CD4-positive, alpha-beta T cell treated with Interleukin-21 for 1 hour (primary cell): ENCODE data around the gene SLC35G6.
A peak's percentile ranks its signal among the peaks of the same experiment; 100 is the strongest.

Experiments
- DNase-seq: peaks from one replicate; pipeline ENCODE4 v3.0.0-alpha.2; 2020

SLC35G6 gene

DNA sequence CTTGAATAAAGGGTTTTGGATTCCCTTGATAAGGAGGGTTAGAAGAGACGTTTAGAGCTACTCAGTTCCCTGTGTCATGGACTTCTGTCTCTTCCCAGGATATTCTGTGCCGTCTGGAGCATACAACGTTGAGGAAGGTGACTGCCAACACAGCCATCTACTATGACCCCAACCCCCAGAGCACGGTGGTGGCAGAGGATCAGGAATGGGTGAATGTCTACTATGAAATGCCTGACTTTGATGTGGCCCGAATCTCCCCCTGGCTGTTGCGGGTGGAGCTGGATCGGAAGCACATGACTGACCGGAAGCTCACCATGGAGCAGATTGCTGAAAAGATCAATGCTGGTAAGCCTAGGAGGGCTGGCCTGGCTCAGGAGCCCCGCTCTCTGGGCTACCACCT, 27.6 kb downstream of the SLC35G6 start:
- no peak for DNase-seq

DNA sequence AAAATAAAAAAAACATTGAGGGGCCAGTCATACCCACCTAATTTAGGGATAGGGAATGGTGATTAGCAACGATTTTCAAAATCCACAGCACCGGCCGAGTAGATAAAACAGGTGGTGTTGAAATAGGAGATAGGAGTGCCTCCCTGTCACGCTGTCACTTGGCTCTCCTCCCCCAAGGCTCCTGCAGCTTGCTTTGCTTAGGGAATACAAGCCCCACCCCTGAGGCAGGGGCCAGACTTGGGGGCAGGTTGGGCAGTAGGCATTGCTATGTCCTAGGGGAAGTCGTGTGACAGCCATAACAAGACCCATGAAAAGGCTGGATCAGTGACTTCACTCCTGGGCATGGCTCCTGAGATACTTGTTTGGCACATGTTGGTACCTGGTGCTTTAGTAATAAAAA, 28.7 kb downstream of the SLC35G6 start:
- no peak for DNase-seq

DNA sequence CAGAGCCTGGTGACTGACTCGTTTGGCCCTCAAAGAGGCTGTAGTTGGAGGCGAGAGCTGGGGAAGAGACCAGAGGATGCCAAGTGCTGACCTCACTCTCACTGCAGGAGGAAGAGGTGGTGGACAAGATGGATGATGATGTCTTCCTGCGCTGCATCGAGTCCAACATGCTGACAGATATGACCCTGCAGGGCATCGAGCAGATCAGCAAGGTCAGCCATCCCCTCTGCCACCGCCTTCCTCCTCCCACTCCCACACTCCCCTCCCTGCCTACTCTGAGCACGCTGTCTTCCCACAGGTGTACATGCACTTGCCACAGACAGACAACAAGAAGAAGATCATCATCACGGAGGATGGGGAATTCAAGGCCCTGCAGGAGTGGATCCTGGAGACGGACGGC, 29.9 kb downstream of the SLC35G6 start:
- no peak for DNase-seq

DNA sequence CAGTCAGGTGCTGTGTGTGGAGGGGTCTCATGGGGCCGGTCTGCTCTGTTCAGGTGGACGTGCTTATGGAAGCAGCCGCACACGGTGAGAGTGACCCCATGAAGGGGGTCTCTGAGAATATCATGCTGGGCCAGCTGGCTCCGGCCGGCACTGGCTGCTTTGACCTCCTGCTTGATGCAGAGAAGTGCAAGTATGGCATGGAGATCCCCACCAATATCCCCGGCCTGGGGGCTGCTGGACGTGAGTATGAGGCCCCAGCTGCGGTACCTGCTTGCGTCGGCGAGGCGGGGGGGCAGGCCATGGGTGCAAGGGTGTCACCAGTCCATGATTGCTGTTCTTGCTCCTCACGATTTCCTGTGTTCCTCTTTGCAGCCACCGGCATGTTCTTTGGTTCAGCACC, 30.9 kb downstream of the SLC35G6 start:
- no peak for DNase-seq

DNA sequence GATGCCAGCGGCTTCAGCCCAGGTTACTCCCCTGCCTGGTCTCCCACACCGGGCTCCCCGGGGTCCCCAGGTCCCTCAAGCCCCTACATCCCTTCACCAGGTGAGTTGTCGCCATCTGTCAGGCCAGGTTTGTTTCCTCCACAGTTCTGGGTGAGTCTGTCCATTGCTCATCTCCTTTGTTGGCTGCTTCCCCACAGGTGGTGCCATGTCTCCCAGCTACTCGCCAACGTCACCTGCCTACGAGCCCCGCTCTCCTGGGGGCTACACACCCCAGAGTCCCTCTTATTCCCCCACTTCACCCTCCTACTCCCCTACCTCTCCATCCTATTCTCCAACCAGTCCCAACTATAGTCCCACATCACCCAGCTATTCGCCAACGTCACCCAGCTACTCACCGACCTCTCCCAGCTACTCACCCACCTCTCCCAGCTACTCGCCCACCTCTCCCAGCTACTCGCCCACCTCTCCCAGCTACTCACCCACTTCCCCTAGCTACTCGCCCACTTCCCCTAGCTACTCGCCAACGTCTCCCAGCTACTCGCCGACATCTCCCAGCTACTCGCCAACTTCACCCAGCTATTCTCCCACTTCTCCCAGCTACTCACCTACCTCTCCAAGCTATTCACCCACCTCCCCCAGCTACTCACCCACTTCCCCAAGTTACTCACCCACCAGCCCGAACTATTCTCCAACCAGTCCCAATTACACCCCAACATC, 31.7 kb downstream of the SLC35G6 start:
- no peak for DNase-seq

DNA sequence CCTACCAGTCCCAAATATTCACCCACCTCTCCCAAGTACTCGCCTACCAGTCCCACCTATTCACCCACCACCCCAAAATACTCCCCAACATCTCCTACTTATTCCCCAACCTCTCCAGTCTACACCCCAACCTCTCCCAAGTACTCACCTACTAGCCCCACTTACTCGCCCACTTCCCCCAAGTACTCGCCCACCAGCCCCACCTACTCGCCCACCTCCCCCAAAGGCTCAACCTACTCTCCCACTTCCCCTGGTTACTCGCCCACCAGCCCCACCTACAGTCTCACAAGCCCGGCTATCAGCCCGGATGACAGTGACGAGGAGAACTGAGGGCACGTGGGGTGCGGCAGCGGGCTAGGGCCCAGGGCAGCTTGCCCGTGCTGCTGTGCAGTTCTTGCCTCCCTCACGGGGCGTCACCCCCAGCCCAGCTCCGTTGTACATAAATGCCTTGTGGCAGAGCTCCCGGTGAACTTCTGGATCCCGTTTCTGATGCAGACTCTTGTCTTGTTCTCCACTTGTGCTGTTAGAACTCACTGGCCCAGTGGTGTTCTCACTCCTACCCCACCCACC, 32.7 kb downstream of the SLC35G6 start:
- no peak for DNase-seq

DNA sequence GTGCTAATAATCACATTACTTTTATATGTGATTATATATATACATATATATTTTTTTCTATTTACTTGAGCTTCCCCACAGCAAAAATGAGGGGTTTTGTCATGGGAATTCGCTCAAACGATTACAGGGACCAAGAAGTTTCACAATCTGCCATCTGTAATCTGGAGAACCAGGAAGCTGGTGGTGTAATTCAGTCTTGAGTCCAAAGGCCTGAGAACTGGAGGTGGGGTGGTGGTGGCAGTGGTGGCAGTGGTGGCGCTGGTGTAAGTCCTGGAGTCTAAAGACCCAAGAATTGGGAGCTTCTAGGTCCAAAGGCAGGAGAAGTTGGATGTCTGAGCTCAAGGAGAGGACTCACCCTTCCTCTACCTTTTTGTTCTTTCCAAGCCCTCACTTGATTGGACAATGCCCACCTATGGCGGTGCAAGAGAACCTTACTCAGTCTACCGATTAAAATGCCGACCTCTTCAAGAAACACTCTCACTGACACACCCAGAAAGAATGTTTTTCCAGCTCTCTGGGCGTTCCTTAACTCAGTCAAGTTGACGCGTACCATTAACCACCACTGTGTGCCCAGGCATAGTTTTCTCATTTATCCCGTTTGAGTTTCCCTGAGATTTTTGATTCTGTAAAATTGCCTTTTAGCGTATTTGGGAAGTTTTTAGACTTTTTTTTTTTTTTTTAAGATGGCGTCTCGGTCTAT, 34.8 kb downstream of the SLC35G6 start:
- no peak for DNase-seq

DNA sequence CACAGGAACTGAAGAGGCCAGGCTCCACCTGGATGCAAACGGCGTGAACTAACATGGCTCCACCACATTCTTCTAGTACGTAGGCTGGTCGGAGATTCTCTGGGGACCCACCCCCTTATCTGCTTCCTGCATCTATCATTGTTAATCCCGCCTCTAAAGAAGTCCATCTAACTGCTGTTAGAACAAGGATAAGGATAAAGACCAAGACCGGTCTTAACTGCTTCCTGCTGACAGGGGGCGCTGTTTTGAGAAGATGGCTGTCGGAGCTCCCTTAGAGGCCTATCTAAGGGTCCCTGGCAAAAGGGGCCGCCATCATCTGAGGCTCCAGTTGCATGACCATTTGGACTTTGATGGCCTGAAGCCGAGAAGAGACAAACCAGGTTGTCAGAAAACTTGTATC, 41.8 kb downstream of the SLC35G6 start:
- DNase-seq = peak; percentile 67

DNA sequence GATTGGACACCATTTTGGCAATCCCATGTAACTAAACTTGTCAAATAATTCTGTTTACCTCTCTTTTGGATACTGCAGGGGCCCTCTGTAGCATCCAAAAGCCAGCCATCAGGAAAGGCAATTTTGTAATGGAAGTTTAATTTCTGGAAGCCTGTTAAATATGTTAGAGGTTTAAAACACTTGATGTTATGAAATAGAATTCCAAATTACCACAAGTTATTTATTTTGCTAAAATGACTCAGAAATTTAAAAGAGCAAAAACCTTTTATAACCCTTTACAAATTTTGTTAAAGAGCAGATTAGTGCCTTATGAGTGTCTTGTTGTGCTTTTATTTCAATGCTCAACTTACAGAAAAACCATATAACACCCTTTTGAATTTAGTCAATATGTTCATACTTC, 47.6 kb downstream of the SLC35G6 start:
- no peak for DNase-seq

DNA sequence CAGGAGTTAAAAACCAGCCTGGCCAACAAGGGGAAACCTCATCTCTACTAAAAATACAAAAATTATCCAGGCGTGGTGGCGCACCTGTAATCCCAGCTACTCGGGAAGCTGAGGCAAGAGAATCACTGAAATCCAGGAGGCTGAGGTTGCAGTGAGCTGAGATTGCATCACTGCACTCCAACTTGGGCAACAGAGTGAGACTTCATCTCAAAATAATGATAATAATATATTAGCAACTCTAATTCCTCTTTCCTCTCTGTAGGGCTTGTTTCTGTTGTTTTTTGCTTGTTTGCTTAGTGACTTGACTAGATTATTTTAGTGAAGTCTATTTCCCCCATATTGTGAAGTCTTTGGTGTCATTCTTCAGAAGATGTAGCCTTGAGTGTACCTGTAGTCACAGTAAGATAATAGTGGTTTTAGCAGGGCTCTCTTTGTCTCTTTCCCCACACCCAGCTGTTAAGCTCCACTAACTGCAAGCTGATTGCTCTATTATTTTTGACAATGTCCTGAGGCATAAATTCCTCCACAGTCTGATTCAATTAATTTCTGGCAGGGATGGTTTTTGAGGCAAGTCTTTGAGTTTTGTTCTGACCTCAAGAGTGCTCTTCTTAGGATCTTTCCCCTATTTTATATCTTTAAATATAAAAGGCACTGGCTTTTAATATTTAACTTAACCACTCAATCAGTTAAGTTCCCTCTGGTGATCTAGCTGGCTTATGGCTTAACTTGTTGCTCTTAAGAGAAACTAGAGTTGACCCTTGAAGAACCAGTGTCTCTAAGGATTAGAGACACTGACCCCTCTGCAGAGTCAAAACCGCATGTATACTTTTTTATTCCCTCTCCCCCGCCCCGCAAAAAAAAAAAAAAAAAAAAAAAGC, 49.0 kb downstream of the SLC35G6 start:
- no peak for DNase-seq
